Measurements from ENCODE around the gene KRTAP4-12. TPM values are rescaled to one million over a fixed set of nuclear protein-coding genes. Genes with fewer than 3 reads are reported as not detected.
"Not testable (repeated sequence)": the region's sequence is repeated elsewhere in the genome, so short reads cannot be mapped to it uniquely, and the experiment has no call there.

Gene KRTAP4-12
- polyA plus RNA-seq, 1 donor (not counting 4 experiments of a cell fraction or from before 2014, with no cell fraction given), result not detected

GRCh38 chr17:41119696-41120690, 4.0 kb downstream of the KRTAP4-12 start:
- H3K9me1 ChIP-seq (ENCODE audit: control insufficient read depth, extremely low read depth, insufficient read depth, low read length); H3K9me3 ChIP-seq (ENCODE audit: control insufficient read depth, low read depth, low read length); H4K20me1 ChIP-seq (ENCODE audit: control insufficient read depth, extremely low read depth, insufficient read depth, low read length); H3K4me3 ChIP-seq (ENCODE audit: control insufficient read depth in 2 of 3, extremely low read depth in 1 of 3, insufficient read depth in 2 of 3, low read depth in 1 of 3, low read length in 3 of 3); H3K27me3 ChIP-seq (ENCODE audit: control insufficient read depth, extremely low read depth, insufficient read depth, low read length); DNase-seq (ENCODE audit: low read depth, low spot score); H3K4me2 ChIP-seq (ENCODE audit: control insufficient read depth, extremely low read depth, insufficient read depth, low read depth, low read length); dilution Hi-C loops (cut with MboI; ENCODE audit: extremely low pct_ligation_motif_present, low sequenced_read_pairs); H3K9ac ChIP-seq (ENCODE audit: control insufficient read depth, extremely low read depth, insufficient read depth, low read length); H3K27ac ChIP-seq (ENCODE audit: control insufficient read depth, insufficient read depth, low read length); H2AFZ ChIP-seq (ENCODE audit: control insufficient read depth, low read length); H3K36me3 ChIP-seq (ENCODE audit: control insufficient read depth in 2 of 2, extremely low read depth in 1 of 2, insufficient read depth in 2 of 2, low read length in 2 of 2); H3K79me2 ChIP-seq (ENCODE audit: control insufficient read depth, insufficient read depth, low read length): not testable (repeated sequence)
- peak; percentile 89 for FAIRE-seq
- peaks cover 18% of the 10 kb centered on the region for H3K4me1 ChIP-seq (ENCODE audit: control insufficient read depth, extremely low read depth, insufficient read depth, low read length)

- Histone ChIP-seq H3K27me3 (ENCODE audit: control insufficient read depth, extremely low read depth, insufficient read depth, low read length) (no peaks in the 10 kb centered on the region), H3K27ac (ENCODE audit: control insufficient read depth, insufficient read depth, low read length) (no peak overlapping the region), H3K36me3 (ENCODE audit: control insufficient read depth in 2 of 2, extremely low read depth in 1 of 2, insufficient read depth in 2 of 2, low read length in 2 of 2) (no peaks in the 10 kb centered on the region), H3K4me3 (ENCODE audit: control insufficient read depth in 2 of 3, extremely low read depth in 1 of 3, insufficient read depth in 2 of 3, low read depth in 1 of 3, low read length in 3 of 3) (no peak overlapping the region), H3K9me1 (ENCODE audit: control insufficient read depth, extremely low read depth, insufficient read depth, low read length) (no peaks in the 10 kb centered on the region), H3K4me1 (ENCODE audit: control insufficient read depth, extremely low read depth, insufficient read depth, low read length) (peaks cover 18% of the 10 kb centered on the region), H2AFZ (ENCODE audit: control insufficient read depth, low read length) (no peak overlapping the region), H3K4me2 (ENCODE audit: control insufficient read depth, extremely low read depth, insufficient read depth, low read depth, low read length) (no peak overlapping the region), H3K9ac (ENCODE audit: control insufficient read depth, extremely low read depth, insufficient read depth, low read length) (no peak overlapping the region), H4K20me1 (ENCODE audit: control insufficient read depth, extremely low read depth, insufficient read depth, low read length) (no peaks in the 10 kb centered on the region), H3K9me3 (ENCODE audit: control insufficient read depth, low read depth, low read length) (no peaks in the 10 kb centered on the region), H3K79me2 (ENCODE audit: control insufficient read depth, insufficient read depth, low read length) (no peaks in the 10 kb centered on the region)
- TF ChIP-seq EZH2 (IDR thresholded peaks at IDR 0.05; ENCODE audit: low read length), result no peak
- TF ChIP-seq, protein P1, sequence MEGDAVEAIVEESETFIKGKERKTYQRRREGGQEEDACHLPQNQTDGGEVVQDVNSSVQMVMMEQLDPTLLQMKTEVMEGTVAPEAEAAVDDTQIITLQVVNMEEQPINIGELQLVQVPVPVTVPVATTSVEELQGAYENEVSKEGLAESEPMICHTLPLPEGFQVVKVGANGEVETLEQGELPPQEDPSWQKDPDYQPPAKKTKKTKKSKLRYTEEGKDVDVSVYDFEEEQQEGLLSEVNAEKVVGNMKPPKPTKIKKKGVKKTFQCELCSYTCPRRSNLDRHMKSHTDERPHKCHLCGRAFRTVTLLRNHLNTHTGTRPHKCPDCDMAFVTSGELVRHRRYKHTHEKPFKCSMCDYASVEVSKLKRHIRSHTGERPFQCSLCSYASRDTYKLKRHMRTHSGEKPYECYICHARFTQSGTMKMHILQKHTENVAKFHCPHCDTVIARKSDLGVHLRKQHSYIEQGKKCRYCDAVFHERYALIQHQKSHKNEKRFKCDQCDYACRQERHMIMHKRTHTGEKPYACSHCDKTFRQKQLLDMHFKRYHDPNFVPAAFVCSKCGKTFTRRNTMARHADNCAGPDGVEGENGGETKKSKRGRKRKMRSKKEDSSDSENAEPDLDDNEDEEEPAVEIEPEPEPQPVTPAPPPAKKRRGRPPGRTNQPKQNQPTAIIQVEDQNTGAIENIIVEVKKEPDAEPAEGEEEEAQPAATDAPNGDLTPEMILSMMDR (optimal IDR thresholded peaks at IDR 0.05 in 1 of 3, IDR thresholded peaks at IDR 0.05 in 1 of 3, conservative IDR thresholded peaks at IDR 0.05 in 1 of 3; ENCODE audit: extremely low read depth in 1 of 3, insufficient read depth in 2 of 3, low read length in 3 of 3), result no peak
- DNase-seq (ENCODE audit: low read depth, low spot score), result no peak
- dilution Hi-C loops (cut with MboI; ENCODE audit: extremely low pct_ligation_motif_present, low sequenced_read_pairs), result no loop called here
- FAIRE-seq, result peak; percentile 71
Observed at GRCh38 chr17:41118721-41119120, 5.3 kb downstream of the KRTAP4-12 start.

DNA sequence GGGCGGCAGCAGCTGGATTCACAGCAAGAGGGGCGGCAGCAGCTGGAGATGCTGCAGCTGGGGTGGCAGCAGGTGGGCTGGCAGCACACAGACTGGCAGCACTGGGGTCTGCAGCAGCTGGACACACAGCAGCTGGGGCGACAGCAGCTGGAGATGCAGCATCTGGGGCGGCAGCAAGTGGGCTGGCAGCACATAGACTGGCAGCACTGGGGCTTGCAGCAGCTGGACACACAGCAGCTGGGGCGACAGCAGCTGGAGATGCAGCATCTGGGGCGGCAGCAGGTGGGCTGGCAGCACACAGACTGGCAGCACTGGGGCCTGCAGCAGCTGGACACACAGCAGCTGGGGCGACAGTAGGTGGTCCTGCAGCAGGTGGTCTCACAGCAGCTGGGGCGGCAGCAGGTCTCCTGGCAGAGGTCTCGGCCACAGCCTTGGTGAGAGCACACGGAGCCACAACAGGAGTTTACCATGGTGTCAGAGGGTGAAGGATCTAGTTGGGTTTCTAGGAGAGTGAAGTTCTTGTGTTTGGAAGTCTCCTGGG, 6.1 kb downstream of the KRTAP4-12 start, which contains the start of gene KRTAP4-11:
Gene KRTAP4-11, minus strand, starts transcription at position 528 of the 541 bp plus-strand sequence. Its CDS starts 58 bp downstream, at position 470.
- DNase-seq (ENCODE audit: low read depth, low spot score); H3K4me2 ChIP-seq (ENCODE audit: control insufficient read depth, extremely low read depth, insufficient read depth, low read depth, low read length); H3K79me2 ChIP-seq (ENCODE audit: control insufficient read depth, insufficient read depth, low read length); H4K20me1 ChIP-seq (ENCODE audit: control insufficient read depth, extremely low read depth, insufficient read depth, low read length); H3K9me3 ChIP-seq (ENCODE audit: control insufficient read depth, low read depth, low read length); H3K9ac ChIP-seq (ENCODE audit: control insufficient read depth, extremely low read depth, insufficient read depth, low read length); H3K27me3 ChIP-seq (ENCODE audit: control insufficient read depth, extremely low read depth, insufficient read depth, low read length); H3K27ac ChIP-seq (ENCODE audit: control insufficient read depth, insufficient read depth, low read length); dilution Hi-C loops (cut with MboI; ENCODE audit: extremely low pct_ligation_motif_present, low sequenced_read_pairs); H3K9me1 ChIP-seq (ENCODE audit: control insufficient read depth, extremely low read depth, insufficient read depth, low read length); FAIRE-seq; H2AFZ ChIP-seq (ENCODE audit: control insufficient read depth, low read length); H3K36me3 ChIP-seq (ENCODE audit: control insufficient read depth in 2 of 2, extremely low read depth in 1 of 2, insufficient read depth in 2 of 2, low read length in 2 of 2); H3K4me3 ChIP-seq (ENCODE audit: control insufficient read depth in 2 of 3, extremely low read depth in 1 of 3, insufficient read depth in 2 of 3, low read depth in 1 of 3, low read length in 3 of 3): not testable (repeated sequence)
- H3K4me1 ChIP-seq (ENCODE audit: control insufficient read depth, extremely low read depth, insufficient read depth, low read length), result peaks cover 14% of the 10 kb centered on the region
